Vagina (tissue), 2 donors: Measurements from ENCODE around the gene ALS2.

Experiments
- POLR2A ChIP-seq, 2 donors: fragments of 450-650 bp; IDR thresholded peaks; one replicate each; pipeline ENCODE4 v1.6.1; 2017; ENCODE audit warnings: antibody characterized with exemption in 2 of 2, mild to moderate bottlenecking in 2 of 2, moderate library complexity in 2 of 2
- TF ChIP-seq, protein P1 (sequence below), 3 experiments: fragments of 450-650 bp in 2 of 3; fragments of 200-600 bp in 1 of 3; sonication (generic) in 1 of 3; IDR thresholded peaks; one replicate each; pipeline ENCODE4 v1.5.1; 2017 to 2019; ENCODE audit warnings: antibody characterized with exemption in 3 of 3, mild to moderate bottlenecking in 2 of 3, moderate library complexity in 2 of 3

- TF ChIP-seq, protein P1, sequence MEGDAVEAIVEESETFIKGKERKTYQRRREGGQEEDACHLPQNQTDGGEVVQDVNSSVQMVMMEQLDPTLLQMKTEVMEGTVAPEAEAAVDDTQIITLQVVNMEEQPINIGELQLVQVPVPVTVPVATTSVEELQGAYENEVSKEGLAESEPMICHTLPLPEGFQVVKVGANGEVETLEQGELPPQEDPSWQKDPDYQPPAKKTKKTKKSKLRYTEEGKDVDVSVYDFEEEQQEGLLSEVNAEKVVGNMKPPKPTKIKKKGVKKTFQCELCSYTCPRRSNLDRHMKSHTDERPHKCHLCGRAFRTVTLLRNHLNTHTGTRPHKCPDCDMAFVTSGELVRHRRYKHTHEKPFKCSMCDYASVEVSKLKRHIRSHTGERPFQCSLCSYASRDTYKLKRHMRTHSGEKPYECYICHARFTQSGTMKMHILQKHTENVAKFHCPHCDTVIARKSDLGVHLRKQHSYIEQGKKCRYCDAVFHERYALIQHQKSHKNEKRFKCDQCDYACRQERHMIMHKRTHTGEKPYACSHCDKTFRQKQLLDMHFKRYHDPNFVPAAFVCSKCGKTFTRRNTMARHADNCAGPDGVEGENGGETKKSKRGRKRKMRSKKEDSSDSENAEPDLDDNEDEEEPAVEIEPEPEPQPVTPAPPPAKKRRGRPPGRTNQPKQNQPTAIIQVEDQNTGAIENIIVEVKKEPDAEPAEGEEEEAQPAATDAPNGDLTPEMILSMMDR (IDR thresholded peaks at IDR 0.05), result no peak
- no peak for TF ChIP-seq POLR2A (IDR thresholded peaks at IDR 0.05)
Observed at GRCh38 chr2:201685156-201685555, 95.6 kb downstream of the ALS2 start.
